WTC11 (cell line): ENCODE measurements around the gene MRTFB. TPM values are rescaled to one million over a fixed set of nuclear protein-coding genes. Genes with fewer than 3 reads are reported as not detected.

Experiments used
- ATAC-seq: fragments of 200-7000 bp; cut with Tn5 transposase; 2 replicates; pipeline ENCODE4 v1.10.0; 2021; ENCODE audit warnings: mild to moderate bottlenecking, moderate library complexity
- CTCF ChIA-PET: fragments of 300-600 bp; sonication (Branson Sonifier 250); formaldehyde crosslinking; loops from one replicate; lab custom pipeline; 2021; ENCODE audit warnings: antibody characterized with exemption; lab: Charles Lee
- POLR2A ChIA-PET: fragments of 350-600 bp; sonication (Branson Sonifier 250); formaldehyde crosslinking; loops from one replicate; lab custom pipeline; 2021; ENCODE audit warnings: antibody characterized with exemption; lab: Charles Lee
- DNase-seq: peaks from one replicate; pipeline ENCODE4 v3.0.0; 2021; ENCODE audit warnings: low spot score
- H3K27ac Mint-ChIP-seq: 2 replicates; pipeline ENCODE4 v1.8.0; 2021; ENCODE audit warnings: mixed read lengths
- H3K27me3 Mint-ChIP-seq: 2 replicates; pipeline ENCODE4 v1.8.0; 2021; ENCODE audit warnings: low read depth, mild to moderate bottlenecking, moderate library complexity, mixed read lengths
- H3K36me3 Mint-ChIP-seq: 2 replicates; pipeline ENCODE4 v1.8.0; 2021; ENCODE audit warnings: mixed read lengths
- H3K4me1 Mint-ChIP-seq: 2 replicates; pipeline ENCODE4 v1.8.0; 2022; ENCODE audit warnings: mixed read lengths
- H3K4me3 Mint-ChIP-seq: 2 replicates; pipeline ENCODE4 v1.8.0; 2021; ENCODE audit warnings: mild to moderate bottlenecking, moderate library complexity, mixed read lengths
- H3K9me3 Mint-ChIP-seq: 2 replicates; pipeline ENCODE4 v1.8.0; 2021; ENCODE audit warnings: mixed read lengths
- CDX4 ChIP-seq: fragments of 250-450 bp; sonication (Bioruptor Pico); IDR thresholded peaks from 2 replicates; pipeline ENCODE4 v1.9.0; 2021; ENCODE audit warnings: moderate library complexity, mild to moderate bottlenecking, inconsistent platforms, borderline replicate concordance
- CREB1 ChIP-seq: sonication (generic); formaldehyde crosslinking; IDR thresholded peaks from 2 replicates; pipeline ENCODE4 v1.8.0; 2023; ENCODE audit warnings: mild to moderate bottlenecking, missing genetic modification reagents
- E2F5 ChIP-seq: sonication (generic); formaldehyde crosslinking; IDR thresholded peaks from 2 replicates; pipeline ENCODE4 v1.8.1; 2022; ENCODE audit warnings: mild to moderate bottlenecking, moderate library complexity, missing genetic modification reagents
- FOXP1 ChIP-seq: sonication (generic); formaldehyde crosslinking; IDR thresholded peaks from 2 replicates; pipeline ENCODE4 v1.8.0; 2022; ENCODE audit warnings: missing genetic modification reagents, mild to moderate bottlenecking, moderate library complexity, borderline replicate concordance
- IRF2 ChIP-seq: sonication (generic); formaldehyde crosslinking; IDR thresholded peaks from 2 replicates; pipeline ENCODE4 v1.8.0; 2022; ENCODE audit warnings: low read depth, missing genetic modification reagents, borderline replicate concordance
- NR2C2 ChIP-seq: sonication (generic); formaldehyde crosslinking; IDR thresholded peaks from 2 replicates; pipeline ENCODE4 v1.8.0; 2022; ENCODE audit warnings: mild to moderate bottlenecking, missing genetic modification reagents
- NR3C1 ChIP-seq: sonication (generic); formaldehyde crosslinking; conservative IDR thresholded peaks from 2 replicates; pipeline ENCODE4 v1.8.1; 2023; ENCODE audit warnings: low read depth, mild to moderate bottlenecking, missing genetic modification reagents
- OVOL2 ChIP-seq: fragments of 250-450 bp; sonication (Bioruptor Pico); IDR thresholded peaks from 2 replicates; pipeline ENCODE4 v1.9.0; 2021; ENCODE audit warnings: mild to moderate bottlenecking, borderline replicate concordance
- SOX15 ChIP-seq: fragments of 250-450 bp; sonication (Bioruptor Pico); IDR thresholded peaks from 2 replicates; pipeline ENCODE4 v1.9.0; 2021; ENCODE audit warnings: mild to moderate bottlenecking
- STAT6 ChIP-seq: sonication (generic); formaldehyde crosslinking; conservative IDR thresholded peaks from 2 replicates; pipeline ENCODE4 v1.8.1; 2023; ENCODE audit warnings: mild to moderate bottlenecking, low read depth, missing genetic modification reagents, moderate library complexity
- TEAD1 ChIP-seq: sonication (generic); formaldehyde crosslinking; IDR thresholded peaks from 2 replicates; pipeline ENCODE4 v1.8.0; 2022; ENCODE audit warnings: mild to moderate bottlenecking, missing genetic modification reagents
- TP53 ChIP-seq: sonication (generic); formaldehyde crosslinking; IDR thresholded peaks from 2 replicates; pipeline ENCODE4 v1.8.1; 2023; ENCODE audit warnings: mild to moderate bottlenecking, missing genetic modification reagents
- ZNF121 ChIP-seq: sonication (generic); formaldehyde crosslinking; IDR thresholded peaks from 2 replicates; pipeline ENCODE4 v1.8.0; 2023; ENCODE audit warnings: missing genetic modification reagents
- ZNF232 ChIP-seq: sonication (generic); formaldehyde crosslinking; IDR thresholded peaks from 2 replicates; pipeline ENCODE4 v1.8.0; 2022; ENCODE audit warnings: mild to moderate bottlenecking, missing genetic modification reagents
- ZNF416 ChIP-seq: fragments of 250-450 bp; sonication (Bioruptor Pico); IDR thresholded peaks from 2 replicates; pipeline ENCODE4 v1.9.0; 2021; ENCODE audit warnings: mild to moderate bottlenecking, inconsistent platforms
- ZNF512 ChIP-seq: sonication (generic); formaldehyde crosslinking; IDR thresholded peaks from 2 replicates; pipeline ENCODE4 v1.8.1; 2022; ENCODE audit warnings: missing genetic modification reagents, borderline replicate concordance
- total RNA-seq: library from RNA; stranded (reverse); gene quantifications from 3 replicates; pipeline ENCODE4 v1.2.3, GENCODE V29; 2021
- TF ChIP-seq, protein P1 (sequence below): sonication (generic); formaldehyde crosslinking; IDR thresholded peaks from 2 replicates; pipeline ENCODE4 v1.8.0; 2023; ENCODE audit warnings: mild to moderate bottlenecking, missing genetic modification reagents
- TF ChIP-seq, protein P2 (sequence below): sonication (generic); formaldehyde crosslinking; IDR thresholded peaks from 2 replicates; pipeline ENCODE4 v1.8.1; 2023; ENCODE audit warnings: mild to moderate bottlenecking, missing genetic modification reagents
- TF ChIP-seq, protein P3 (sequence below): fragments of 250-450 bp; sonication (Bioruptor Pico); conservative IDR thresholded peaks from 2 replicates; pipeline ENCODE4 v1.9.0; 2021; ENCODE audit warnings: mild to moderate bottlenecking

Gene MRTFB
- total RNA-seq, 1 experiment from 2014 or later, result 30.8 TPM

- H3K4me3 Mint-ChIP-seq, result no peak overlapping the region
- ChIA-PET CTCF (interaction anchor here (1.0 to 2.0 kb wide), 2 partner anchors 14 to 176 kb away, joined by 3 to 6 read pairs; no protein-coding TSS in a partner anchor), POLR2A (interaction anchor here (0.5 to 0.6 kb wide), 2 partner anchors 11 to 544 kb away, joined by 4 to 5 read pairs; no protein-coding TSS in a partner anchor)
- no peaks in the 10 kb centered on the region for H3K9me3 Mint-ChIP-seq
- ATAC-seq, result no peak
- no peaks in the 10 kb centered on the region for H3K27me3 Mint-ChIP-seq
- DNase-seq, result no peak
- H3K4me1 Mint-ChIP-seq, result peaks cover 35% of the 10 kb centered on the region
- no peaks in the 10 kb centered on the region for H3K36me3 Mint-ChIP-seq
- TF ChIP-seq E2F5 (CRISPR knock-in tag), result no peak
- TF ChIP-seq, protein P1, sequence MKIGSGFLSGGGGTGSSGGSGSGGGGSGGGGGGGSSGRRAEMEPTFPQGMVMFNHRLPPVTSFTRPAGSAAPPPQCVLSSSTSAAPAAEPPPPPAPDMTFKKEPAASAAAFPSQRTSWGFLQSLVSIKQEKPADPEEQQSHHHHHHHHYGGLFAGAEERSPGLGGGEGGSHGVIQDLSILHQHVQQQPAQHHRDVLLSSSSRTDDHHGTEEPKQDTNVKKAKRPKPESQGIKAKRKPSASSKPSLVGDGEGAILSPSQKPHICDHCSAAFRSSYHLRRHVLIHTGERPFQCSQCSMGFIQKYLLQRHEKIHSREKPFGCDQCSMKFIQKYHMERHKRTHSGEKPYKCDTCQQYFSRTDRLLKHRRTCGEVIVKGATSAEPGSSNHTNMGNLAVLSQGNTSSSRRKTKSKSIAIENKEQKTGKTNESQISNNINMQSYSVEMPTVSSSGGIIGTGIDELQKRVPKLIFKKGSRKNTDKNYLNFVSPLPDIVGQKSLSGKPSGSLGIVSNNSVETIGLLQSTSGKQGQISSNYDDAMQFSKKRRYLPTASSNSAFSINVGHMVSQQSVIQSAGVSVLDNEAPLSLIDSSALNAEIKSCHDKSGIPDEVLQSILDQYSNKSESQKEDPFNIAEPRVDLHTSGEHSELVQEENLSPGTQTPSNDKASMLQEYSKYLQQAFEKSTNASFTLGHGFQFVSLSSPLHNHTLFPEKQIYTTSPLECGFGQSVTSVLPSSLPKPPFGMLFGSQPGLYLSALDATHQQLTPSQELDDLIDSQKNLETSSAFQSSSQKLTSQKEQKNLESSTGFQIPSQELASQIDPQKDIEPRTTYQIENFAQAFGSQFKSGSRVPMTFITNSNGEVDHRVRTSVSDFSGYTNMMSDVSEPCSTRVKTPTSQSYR, result no peak
- no peak for TF ChIP-seq OVOL2
- TF ChIP-seq ZNF121 (CRISPR knock-in tag), result no peak
- H3K27ac Mint-ChIP-seq, result peak overlapping the region; percentile 16
Observed at GRCh38 chr16:14111713-14112538, 40.8 kb downstream of the MRTFB start.

- TF ChIP-seq, protein P2, sequence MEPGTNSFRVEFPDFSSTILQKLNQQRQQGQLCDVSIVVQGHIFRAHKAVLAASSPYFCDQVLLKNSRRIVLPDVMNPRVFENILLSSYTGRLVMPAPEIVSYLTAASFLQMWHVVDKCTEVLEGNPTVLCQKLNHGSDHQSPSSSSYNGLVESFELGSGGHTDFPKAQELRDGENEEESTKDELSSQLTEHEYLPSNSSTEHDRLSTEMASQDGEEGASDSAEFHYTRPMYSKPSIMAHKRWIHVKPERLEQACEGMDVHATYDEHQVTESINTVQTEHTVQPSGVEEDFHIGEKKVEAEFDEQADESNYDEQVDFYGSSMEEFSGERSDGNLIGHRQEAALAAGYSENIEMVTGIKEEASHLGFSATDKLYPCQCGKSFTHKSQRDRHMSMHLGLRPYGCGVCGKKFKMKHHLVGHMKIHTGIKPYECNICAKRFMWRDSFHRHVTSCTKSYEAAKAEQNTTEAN (CRISPR knock-in tag), result no peak
- TF ChIP-seq ZNF512 (no peak), TP53 (CRISPR knock-in tag) (no peak), SOX15 (no peak), CREB1 (CRISPR knock-in tag) (no peak), NR2C2 (no peak), FOXP1 (no peak), NR3C1 (no peak), ZNF232 (CRISPR knock-in tag) (no peak), TEAD1 (CRISPR knock-in tag) (no peak), CDX4 (CRISPR knock-in tag) (no peak), ZNF416 (CRISPR knock-in tag) (no peak), ZNF121 (CRISPR knock-in tag) (no peak), STAT6 (no peak), IRF2 (CRISPR knock-in tag) (no peak)
- TF ChIP-seq, protein P3, sequence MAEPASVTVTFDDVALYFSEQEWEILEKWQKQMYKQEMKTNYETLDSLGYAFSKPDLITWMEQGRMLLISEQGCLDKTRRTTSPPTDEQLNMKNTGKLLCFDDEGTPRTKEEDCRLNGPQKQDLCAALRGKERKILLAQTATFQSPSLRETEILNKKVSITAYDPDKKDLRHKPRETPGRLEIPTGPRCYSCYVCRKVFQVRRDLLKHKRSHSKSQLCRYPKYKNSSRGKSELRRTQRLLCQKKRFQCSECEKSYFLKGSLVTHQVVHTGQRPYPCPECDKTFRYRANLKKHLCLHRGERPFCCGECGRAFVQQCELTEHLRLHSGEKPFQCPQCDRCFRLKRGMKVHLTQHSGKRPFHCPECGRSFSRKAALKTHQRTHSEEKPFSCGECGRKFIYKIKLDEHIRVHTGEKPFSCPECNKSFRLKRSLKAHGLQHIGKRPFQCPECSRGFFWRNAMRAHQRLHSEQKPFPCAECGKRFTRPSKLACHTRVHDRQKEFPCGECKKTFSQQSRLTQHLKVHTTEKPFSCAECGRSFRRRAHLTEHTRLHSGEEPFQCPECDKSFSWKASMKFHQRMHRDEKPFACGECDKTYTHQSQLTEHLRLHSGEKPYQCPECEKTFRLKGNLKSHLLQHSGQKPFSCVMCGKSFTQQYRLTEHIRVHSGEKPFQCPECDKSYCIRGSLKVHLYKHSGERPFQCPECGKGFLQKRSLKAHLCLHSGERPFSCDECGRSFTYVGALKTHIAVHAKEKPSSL (CRISPR knock-in tag), result no peak
- TF ChIP-seq, all 79 proteins: peak for 0
- DNase-seq, result no peak
- ChIA-PET CTCF (interaction anchor here (1.0 to 2.0 kb wide), 2 partner anchors 13 to 177 kb away, joined by 3 to 6 read pairs; no protein-coding TSS in a partner anchor), POLR2A (interaction anchor here (0.5 kb wide), 1 partner anchor 545 kb away, joined by 5 read pairs; no protein-coding TSS in a partner anchor)
- Mint-ChIP-seq H3K36me3 (no peaks in the 10 kb centered on the region), H3K9me3 (no peaks in the 10 kb centered on the region), H3K4me3 (no peak overlapping the region), H3K27me3 (no peaks in the 10 kb centered on the region), H3K4me1 (peaks cover 35% of the 10 kb centered on the region), H3K27ac (no peak overlapping the region)
- ATAC-seq, result no peak
Observed at GRCh38 chr16:14112539-14112856, 41.4 kb downstream of the MRTFB start.
